GM12872 (cell line): ENCODE data around the gene CREB1.

ENCODE experiments used
- CTCF ChIP-seq: IDR thresholded peaks from 3 replicates; pipeline ENCODE4 v1.5.1; 2011; ENCODE audit warnings: low read depth, mild to moderate bottlenecking, low read length, moderate library complexity; ENCODE audit not compliant: insufficient read depth

The CREB1 gene

DNA sequence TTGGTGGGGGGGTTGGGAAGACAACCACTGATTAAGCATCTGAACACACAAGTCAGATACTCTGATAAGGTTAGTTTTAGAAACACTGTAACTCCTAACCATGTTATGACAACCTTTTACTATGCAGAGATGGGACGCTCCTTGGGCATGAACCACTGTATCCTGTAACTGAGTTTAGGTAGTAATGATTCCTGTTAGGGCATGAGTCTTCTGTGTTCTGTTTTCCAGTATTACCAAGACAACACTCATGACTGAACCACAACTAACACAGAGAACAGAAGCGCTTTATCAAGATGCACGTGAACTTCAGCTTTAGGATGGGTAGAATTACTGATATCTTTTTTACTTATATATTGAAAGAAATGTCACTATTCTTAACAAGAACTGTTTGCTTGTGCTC, 14.1 kb upstream of the CREB1 start:
- no peak for TF ChIP-seq CTCF

- TF ChIP-seq CTCF, result no peak
These were observed 13.6 kb upstream of the CREB1 start for GRCh38 chr2:207516206-207516605.

- TF ChIP-seq CTCF, result no peak
These were observed 6.8 kb upstream of the CREB1 start for GRCh38 chr2:207523005-207523404.

GRCh38 chr2:207525296-207525695, 4.5 kb upstream of the CREB1 start:
- no peak for TF ChIP-seq CTCF

GRCh38 chr2:207528980-207529329, 807 bp upstream of the CREB1 start:
- TF ChIP-seq CTCF, result no peak

DNA sequence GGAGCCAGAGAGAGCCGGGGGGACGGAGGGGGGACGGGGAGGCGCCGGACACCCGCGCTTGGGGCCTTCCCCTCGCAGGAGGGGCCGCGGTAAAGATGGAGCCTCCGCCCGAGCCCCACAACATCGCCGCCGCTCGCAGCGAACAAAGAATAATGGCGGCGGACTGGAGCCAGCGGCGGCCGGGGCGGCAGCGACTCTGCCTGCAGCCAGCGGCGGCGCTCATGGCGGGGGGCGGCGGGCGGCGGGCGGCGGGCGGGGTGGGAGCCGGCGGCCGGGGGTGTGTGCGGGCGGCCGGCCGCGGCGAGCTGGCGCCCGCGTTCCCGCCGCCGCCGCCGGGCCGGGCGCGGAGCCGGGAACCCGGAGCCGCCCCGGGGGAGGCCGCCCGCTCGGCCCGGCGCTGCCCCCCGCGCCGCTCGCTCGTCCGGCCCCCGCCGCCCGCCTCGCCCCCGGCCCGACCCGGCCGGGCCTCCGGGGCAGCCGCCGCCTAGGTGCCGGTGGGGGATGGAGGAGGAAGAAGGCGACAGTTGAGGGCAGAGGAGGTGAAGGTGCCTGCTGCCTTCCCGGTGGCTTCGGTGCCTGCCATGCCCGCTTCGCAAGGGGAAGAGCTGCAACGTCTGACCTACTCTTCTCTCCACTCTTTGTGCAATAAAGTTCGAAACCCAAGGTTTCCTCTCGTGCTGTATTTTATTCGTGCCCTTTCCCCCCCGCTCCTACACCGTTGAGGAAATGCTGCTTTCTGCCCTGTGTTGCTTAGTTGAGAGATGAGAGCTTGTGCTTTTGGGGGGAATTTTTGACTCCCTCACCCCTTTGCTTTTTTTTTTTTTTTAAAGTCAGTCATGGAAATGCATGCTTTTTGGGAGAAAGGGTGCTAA, 634 bp downstream of the CREB1 start:
- TF ChIP-seq CTCF, result no peak

DNA sequence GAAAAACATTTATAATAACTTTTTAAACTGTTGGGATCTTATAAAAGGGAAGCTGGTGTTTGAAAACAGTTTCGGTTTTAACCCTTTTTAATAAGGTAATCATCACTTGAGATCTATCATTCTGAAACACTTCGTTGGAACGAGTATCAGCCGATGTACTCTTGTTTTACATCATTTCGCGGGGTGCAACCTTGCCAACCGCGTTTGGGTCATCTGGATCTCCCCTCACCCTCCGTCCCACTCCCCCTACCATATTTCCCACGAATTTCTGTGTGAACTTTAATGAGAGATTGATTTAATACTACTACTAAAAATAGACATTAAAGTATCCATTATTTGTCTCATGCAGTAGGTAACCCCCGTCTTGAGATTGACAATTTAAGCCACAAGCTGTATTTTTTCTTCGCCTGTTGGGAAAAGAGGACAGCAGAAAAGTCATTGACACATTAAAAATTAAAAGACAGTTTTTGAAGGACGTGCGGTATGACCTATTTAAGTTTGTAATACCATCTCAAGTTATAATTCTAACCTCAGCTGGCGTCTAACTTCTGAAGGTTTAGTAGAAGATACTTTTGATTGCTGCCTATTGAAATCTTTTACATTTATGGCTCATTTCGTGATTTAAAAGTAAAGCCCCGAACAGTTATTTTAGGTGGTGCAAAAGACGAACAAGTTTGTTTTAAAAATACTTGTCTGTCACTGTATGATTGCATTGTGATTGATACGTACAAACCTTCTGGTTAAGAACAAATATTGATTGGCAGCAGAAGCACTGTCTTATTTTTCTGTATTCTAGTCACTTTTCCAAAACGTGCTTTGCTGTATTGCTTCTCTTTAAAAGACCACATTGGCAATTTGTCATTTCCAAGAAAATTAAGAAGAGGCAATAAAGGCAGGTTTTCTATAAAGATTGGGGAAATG, 1.5 kb downstream of the CREB1 start:
- no peak for TF ChIP-seq CTCF
